ENCODE data around the gene TINCR. TPM values are rescaled to one million over a fixed set of nuclear protein-coding genes. Genes with fewer than 3 reads are reported as not detected.

The TINCR gene
- not detected in 2 replicates for total RNA-seq

GRCh38 chr19:5567360-5567969 is at the start of gene TINCR:
TSS of gene TINCR (minus strand) at chr19:5567953.

Small RNA genes lying within 50 kb of the gene (small RNA-seq; reads per million reads assigned to genes)
- not detected for gene SNRPEP4

Other genes with a start within 250 kb of the TINCR start
- gene PTPRS, start 227.1 kb downstream of the TINCR start, total RNA-seq: 20.1 and 21.9 TPM in 2 replicates
- gene ZNRF4, start 112.5 kb downstream of the TINCR start, total RNA-seq: not detected in 2 replicates
- gene SAFB2, start 54.8 kb upstream of the TINCR start, total RNA-seq: 46.7 and 58.9 TPM in 2 replicates
- gene SAFB, start 55.1 kb upstream of the TINCR start, total RNA-seq: 71.7 and 82.0 TPM in 2 replicates
- 18.9 and 19.5 TPM in 2 replicates for gene MICOS13, start 112.6 kb upstream of the TINCR start, total RNA-seq
- 3.2 and 3.5 TPM in 2 replicates for gene HSD11B1L, start 113.1 kb upstream of the TINCR start, total RNA-seq
- 229 and 241 TPM in 2 replicates for gene RPL36, start 122.3 kb upstream of the TINCR start, total RNA-seq
- 91.6 and 92.0 TPM in 2 replicates for gene LONP1, start 152.2 kb upstream of the TINCR start, total RNA-seq
- gene CATSPERD, start 152.7 kb upstream of the TINCR start, total RNA-seq: not detected in 2 replicates
- 0.40 and 0.65 TPM in 2 replicates for gene PRR22, start 216.8 kb upstream of the TINCR start, total RNA-seq
- gene DUS3L, start 223.2 kb upstream of the TINCR start, total RNA-seq: 20.0 and 28.7 TPM in 2 replicates
- not detected in 2 replicates for gene NRTN, start 237.1 kb upstream of the TINCR start, total RNA-seq

Data from thoracic aorta endothelial cell (primary cell).